MM.1S (cell line): ENCODE data around the gene TEX28.

Experiments
- CTCF ChIP-seq: fragments of 300-600 bp; sonication (generic); IDR thresholded peaks from 2 replicates; pipeline ENCODE4 v1.5.1; 2016; ENCODE audit warnings: antibody characterized with exemption, low read length, mixed read lengths
- EZH2 ChIP-seq: fragments of 300-600 bp; sonication (generic); optimal IDR thresholded peaks from 2 replicates; pipeline ENCODE3; 2017; ENCODE audit warnings: low read depth, mild to moderate bottlenecking, antibody characterized with exemption, low read length, mixed read lengths

GRCh38 chrX:154323537-154323936 is 28.6 kb upstream of the TEX28 start:
- TF ChIP-seq EZH2 = no peak
- no peak for TF ChIP-seq CTCF
